Stimulated activated naive CD8-positive, alpha-beta T cell treated with anti-CD3 and anti-CD28 coated beads, Interleukin-15, Interleukin-2, amounts not matched to agents 100 ng/mL and 50 ng/mL, for 24 hours (primary cell): ENCODE results near the gene PLCL2.

ENCODE experiments used
- H3K27ac Mint-ChIP-seq: one replicate; pipeline ENCODE4 v1.8.0; 2021; ENCODE audit warnings: mild to moderate bottlenecking, mixed read lengths
- H3K27me3 Mint-ChIP-seq: one replicate; pipeline ENCODE4 v1.8.0; 2021; ENCODE audit warnings: mixed read lengths
- H3K36me3 Mint-ChIP-seq: one replicate; pipeline ENCODE4 v1.8.0; 2021; ENCODE audit warnings: low read depth, mixed read lengths
- H3K4me1 Mint-ChIP-seq: one replicate; pipeline ENCODE4 v1.8.0; 2021; ENCODE audit warnings: low read depth, mixed read lengths
- H3K4me3 Mint-ChIP-seq: one replicate; pipeline ENCODE4 v1.8.0; 2021; ENCODE audit warnings: mild to moderate bottlenecking, mixed read lengths
- H3K9me3 Mint-ChIP-seq: one replicate; pipeline ENCODE4 v1.8.0; 2021; ENCODE audit warnings: mixed read lengths

The PLCL2 gene

DNA sequence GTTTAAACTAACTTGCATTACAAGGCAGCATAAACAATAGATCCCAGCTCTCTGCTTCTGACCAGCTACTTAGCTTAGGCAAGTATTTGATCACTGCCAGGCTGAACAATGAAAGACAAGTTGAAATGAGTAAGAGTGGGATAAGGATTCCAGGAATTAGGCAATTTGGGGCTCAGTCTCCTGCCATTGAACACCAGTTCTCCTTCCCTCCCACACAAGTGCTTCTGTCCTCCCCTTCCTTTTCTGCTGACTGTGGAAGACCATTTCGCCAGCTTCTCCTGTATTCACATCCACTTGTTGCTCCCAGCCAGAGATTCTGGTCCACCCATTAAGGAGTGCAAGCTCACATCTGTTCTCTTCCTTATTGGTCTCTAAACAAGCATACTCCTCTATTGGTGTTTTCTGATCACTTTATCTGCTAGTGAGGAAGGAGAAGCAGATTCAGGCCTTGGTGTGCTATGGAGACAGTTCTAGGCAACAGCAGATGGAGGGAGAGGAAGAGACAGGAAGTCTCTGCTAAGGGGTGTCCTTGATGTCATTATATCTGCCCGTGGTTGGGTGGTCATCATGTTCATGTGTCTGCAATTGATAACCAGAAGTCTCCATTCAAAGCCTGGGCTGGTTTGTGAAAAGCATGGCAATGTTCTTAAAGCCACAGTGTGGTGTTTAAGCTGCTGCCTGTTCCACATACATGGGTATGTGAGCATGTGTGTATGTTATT lies 121.5 kb downstream of the PLCL2 start:
- Mint-ChIP-seq H3K4me3 (peak overlapping the region; percentile 29), H3K27me3 (no peaks in the 10 kb centered on the region), H3K36me3 (peaks cover 17% of the 10 kb centered on the region), H3K4me1 (peaks cover 57% of the 10 kb centered on the region), H3K27ac (peak overlapping the region; percentile 29), H3K9me3 (no peaks in the 10 kb centered on the region)

DNA sequence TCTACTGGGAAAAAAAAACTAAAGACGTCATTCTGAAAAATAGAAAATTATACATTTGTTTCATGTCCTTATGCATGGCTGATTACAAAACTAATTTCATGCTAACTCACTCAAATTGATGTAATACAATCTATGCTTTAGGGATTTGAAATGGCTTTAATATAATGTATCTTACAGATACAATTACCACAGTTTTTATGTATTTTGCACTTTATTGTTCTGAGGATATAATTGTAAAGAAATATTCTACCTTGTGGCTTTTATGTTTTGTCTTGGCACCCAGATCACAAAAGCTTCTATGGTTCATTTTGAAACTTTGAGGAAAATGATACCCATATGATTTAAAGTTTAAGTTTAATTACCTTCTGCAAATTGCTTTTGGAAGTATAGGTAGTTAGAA lies 122.5 kb downstream of the PLCL2 start:
- Mint-ChIP-seq H3K9me3 (no peaks in the 10 kb centered on the region), H3K4me3 (no peak overlapping the region), H3K36me3 (peaks cover 23% of the 10 kb centered on the region), H3K27me3 (no peaks in the 10 kb centered on the region), H3K4me1 (peaks cover 55% of the 10 kb centered on the region), H3K27ac (no peak overlapping the region)

DNA sequence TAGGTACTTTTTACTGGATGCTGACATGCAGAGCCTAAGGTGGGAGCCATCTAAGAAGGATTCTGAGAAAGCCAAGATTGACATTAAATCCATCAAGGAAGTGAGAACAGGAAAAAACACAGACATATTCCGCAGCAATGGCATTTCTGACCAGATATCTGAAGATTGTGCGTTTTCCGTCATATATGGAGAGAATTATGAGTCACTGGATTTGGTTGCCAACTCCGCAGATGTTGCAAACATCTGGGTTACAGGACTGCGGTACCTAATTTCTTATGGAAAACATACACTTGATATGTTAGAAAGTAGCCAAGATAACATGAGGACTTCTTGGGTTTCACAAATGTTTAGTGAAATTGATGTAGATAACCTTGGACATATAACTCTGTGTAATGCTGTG lies 125.1 kb downstream of the PLCL2 start:
- H3K4me1 Mint-ChIP-seq: peaks cover 35% of the 10 kb centered on the region
- H3K9me3 Mint-ChIP-seq: no peaks in the 10 kb centered on the region
- peaks cover 36% of the 10 kb centered on the region for H3K36me3 Mint-ChIP-seq
- no peak overlapping the region for H3K4me3 Mint-ChIP-seq
- no peaks in the 10 kb centered on the region for H3K27me3 Mint-ChIP-seq
- H3K27ac Mint-ChIP-seq: no peak overlapping the region

DNA sequence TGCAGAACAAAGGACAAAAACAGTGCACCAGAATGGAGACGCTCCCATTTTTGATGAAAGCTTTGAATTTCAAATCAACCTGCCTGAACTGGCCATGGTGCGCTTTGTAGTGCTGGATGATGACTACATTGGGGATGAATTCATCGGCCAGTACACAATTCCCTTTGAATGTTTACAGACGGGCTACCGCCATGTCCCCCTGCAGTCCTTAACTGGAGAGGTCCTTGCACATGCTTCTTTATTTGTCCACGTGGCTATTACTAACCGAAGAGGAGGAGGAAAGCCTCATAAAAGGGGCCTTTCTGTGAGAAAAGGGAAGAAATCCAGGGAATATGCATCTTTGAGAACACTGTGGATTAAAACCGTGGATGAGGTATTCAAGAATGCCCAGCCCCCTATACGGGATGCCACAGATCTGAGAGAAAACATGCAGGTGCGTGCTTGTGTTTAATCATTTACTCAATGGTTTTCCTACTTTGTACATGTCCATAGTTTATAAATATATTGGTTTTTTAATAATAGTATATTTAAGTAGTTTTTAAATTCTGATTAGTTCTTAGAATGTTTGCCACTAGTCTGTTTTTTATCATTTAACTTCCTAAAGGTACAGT lies 127.1 kb downstream of the PLCL2 start:
- Mint-ChIP-seq H3K27ac (no peak overlapping the region), H3K9me3 (no peaks in the 10 kb centered on the region), H3K36me3 (peaks cover 55% of the 10 kb centered on the region), H3K27me3 (no peaks in the 10 kb centered on the region), H3K4me3 (no peak overlapping the region), H3K4me1 (peaks cover 16% of the 10 kb centered on the region)

DNA sequence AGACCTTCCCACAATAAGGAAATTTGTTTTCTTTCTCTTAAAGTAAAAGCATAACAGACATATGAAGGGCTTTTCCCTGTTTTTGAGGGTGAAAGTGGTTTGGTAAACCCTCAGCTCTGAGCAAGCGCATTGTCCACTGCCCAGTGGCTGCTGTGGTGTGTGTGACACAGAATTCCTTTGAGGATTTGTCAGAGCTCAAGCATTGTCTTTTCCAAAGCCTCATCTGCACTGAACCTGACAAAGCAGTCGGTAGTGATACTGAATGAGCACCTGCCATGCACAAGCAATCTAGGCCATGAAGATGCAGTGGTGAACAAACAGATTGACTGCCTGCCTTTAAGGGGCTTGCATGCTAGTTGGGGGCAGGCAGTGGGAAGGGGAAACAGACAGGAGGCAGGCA lies 128.3 kb downstream of the PLCL2 start:
- Mint-ChIP-seq H3K27me3 (no peaks in the 10 kb centered on the region), H3K9me3 (no peaks in the 10 kb centered on the region), H3K36me3 (peaks cover 63% of the 10 kb centered on the region), H3K4me1 (peaks cover 9% of the 10 kb centered on the region), H3K4me3 (no peak overlapping the region), H3K27ac (no peak overlapping the region)

DNA sequence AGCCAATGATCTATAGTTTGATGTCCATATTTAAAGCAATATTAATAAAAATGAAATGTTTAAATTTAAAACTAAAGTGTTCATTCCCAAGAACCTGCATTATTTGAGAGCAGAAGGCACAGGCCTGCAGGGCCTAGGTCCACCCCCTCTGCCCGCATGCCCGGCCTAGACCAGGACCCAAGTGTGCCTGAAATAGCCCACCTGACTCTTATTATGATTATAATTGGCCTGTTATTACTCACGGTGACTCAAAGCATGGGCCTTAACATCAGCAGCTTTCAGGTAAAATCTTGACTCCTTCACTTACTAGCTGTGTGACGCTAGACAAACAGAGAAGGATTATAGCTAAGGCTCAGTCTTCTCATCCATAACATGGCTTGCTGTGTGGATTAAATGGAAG lies 128.8 kb downstream of the PLCL2 start:
- H3K27me3 Mint-ChIP-seq: no peaks in the 10 kb centered on the region
- peaks cover 5% of the 10 kb centered on the region for H3K4me1 Mint-ChIP-seq
- H3K27ac Mint-ChIP-seq: no peak overlapping the region

DNA sequence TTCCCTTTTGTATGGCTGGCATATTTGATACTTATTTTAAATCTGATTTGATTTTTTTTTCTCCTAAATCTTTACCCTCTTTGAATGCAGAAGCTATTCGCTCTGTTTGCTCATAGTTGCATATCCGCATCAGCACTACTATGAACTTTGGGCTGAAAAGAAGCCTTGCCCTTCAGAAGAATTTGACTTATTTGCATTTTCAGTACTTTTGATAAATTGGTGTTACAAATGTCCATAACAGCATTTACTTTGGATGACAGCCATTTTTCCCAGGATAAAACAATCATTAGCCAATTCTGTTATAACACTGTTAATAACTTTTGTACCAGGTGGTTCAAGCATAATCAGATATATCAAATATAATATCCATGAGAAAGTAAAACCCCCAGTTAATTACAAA lies 129.5 kb downstream of the PLCL2 start:
- Mint-ChIP-seq H3K4me3 (no peak overlapping the region), H3K36me3 (peaks cover 63% of the 10 kb centered on the region), H3K9me3 (no peaks in the 10 kb centered on the region), H3K27me3 (no peaks in the 10 kb centered on the region), H3K4me1 (peaks cover 5% of the 10 kb centered on the region), H3K27ac (no peak overlapping the region)

More for the DNA sequence above, 128.8 kb downstream of the PLCL2 start:
- Mint-ChIP-seq H3K4me3 (no peak overlapping the region), H3K36me3 (peaks cover 63% of the 10 kb centered on the region), H3K9me3 (no peaks in the 10 kb centered on the region)

DNA sequence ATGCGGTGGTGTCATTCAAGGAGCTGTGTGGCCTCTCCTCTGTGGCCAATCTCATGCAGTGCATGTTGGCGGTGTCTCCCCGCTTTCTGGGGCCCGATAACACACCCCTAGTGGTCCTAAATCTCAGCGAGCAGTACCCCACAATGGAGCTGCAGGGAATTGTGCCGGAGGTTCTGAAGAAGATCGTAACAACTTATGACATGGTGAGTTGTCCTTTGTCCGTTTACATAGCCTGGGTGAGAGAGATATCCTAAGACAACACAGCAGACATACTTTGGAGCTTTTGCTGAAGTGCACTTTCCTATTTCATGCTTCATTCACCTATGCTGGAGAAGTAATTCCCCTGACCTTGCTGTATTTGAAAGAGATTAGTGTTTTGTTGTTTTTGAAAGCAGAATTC lies 130.0 kb downstream of the PLCL2 start:
- peaks cover 5% of the 10 kb centered on the region for H3K4me1 Mint-ChIP-seq
- H3K9me3 Mint-ChIP-seq: no peaks in the 10 kb centered on the region
- no peak overlapping the region for H3K27ac Mint-ChIP-seq
- no peaks in the 10 kb centered on the region for H3K27me3 Mint-ChIP-seq
- no peak overlapping the region for H3K4me3 Mint-ChIP-seq
- peaks cover 61% of the 10 kb centered on the region for H3K36me3 Mint-ChIP-seq

DNA sequence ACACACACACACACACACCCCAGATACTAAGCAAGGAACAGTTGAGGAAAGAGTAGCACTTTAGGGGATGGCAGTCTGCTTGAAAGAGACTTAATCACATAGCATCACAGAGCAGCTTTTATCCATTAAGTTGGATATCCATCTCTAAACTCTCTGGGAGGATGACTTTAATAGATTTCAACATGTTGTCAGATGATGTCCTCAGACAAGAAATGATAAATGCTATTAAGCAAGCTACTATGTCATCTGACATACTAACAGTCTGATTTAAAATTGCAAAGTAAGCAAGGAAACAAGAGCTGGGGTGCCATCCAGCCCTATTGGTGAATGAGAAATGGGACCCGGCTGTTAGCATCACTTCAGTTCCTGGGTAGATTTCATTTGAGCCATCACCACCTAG lies 136.9 kb downstream of the PLCL2 start:
- no peaks in the 10 kb centered on the region for H3K27me3 Mint-ChIP-seq
- no peaks in the 10 kb centered on the region for H3K9me3 Mint-ChIP-seq
- H3K4me3 Mint-ChIP-seq: no peak overlapping the region
- peaks cover 67% of the 10 kb centered on the region for H3K4me1 Mint-ChIP-seq
- H3K27ac Mint-ChIP-seq: peak overlapping the region; percentile 58
- peaks cover 45% of the 10 kb centered on the region for H3K36me3 Mint-ChIP-seq

DNA sequence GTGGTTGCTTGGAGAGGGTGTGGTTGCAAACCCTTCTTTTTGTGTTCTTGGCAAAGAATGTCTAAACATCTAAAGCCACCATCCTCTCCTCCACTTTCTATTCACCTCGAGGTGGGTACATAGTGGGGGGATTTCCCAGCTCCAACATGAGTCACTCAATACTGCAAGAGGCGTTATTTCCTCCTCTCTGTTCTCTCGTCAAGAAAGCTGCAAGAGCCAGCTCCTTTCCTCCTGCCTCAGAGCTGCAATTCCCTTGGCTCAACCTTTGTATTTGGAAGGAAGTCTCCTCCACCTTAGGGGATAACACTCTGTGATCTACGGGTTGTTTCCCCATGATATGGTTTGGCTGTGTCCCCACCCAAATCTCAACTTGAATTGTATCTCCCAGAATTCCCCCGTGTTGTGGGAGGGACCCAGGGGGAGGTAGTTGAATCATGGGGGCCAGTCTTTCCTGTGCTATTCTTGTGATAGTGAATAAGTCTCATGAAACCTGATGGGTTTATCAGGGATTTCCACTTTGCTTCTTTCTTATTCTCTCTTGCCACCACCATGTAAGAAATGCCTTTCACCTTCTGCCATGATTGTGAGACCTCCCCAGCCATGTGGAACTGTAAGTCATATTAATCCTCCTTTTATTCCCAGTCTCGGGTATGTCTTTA lies 138.4 kb downstream of the PLCL2 start:
- H3K36me3 Mint-ChIP-seq: peaks cover 34% of the 10 kb centered on the region
- peak overlapping the region; percentile 81 for H3K4me3 Mint-ChIP-seq
- H3K4me1 Mint-ChIP-seq: peaks cover 78% of the 10 kb centered on the region
- H3K27ac Mint-ChIP-seq: peak overlapping the region; percentile 98
- H3K9me3 Mint-ChIP-seq: no peaks in the 10 kb centered on the region
- H3K27me3 Mint-ChIP-seq: no peaks in the 10 kb centered on the region

DNA sequence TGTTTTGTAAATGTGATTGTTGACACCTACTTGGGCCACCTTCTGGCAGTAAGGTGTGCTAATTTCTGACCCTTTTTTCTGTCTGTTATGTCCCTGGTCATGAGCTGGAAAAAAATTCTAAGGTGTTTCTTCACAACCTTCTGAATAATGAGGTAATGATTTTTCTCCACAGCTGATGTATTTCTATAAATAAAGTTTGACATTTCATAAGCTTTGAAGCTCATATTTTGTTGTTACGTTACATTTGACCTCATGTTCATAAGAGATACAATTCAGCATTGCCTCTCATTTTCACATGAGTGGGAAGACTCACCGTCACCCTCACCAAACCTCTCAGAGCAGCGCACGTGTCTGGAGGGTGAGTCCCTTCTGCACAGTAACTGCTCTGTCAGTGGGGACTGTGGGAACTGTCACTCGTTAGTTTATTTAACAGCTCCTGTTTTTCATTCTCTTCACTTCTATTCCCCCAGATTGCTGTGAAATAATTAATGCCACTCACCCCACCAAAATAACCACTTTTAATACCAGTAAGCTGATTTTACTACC lies 140.9 kb downstream of the PLCL2 start:
- H3K4me1 Mint-ChIP-seq: peaks cover 95% of the 10 kb centered on the region
- peak overlapping the region; percentile 75 for H3K27ac Mint-ChIP-seq
- H3K36me3 Mint-ChIP-seq: peaks cover 38% of the 10 kb centered on the region
- peak overlapping the region; percentile 44 for H3K4me3 Mint-ChIP-seq
- H3K9me3 Mint-ChIP-seq: no peaks in the 10 kb centered on the region
- H3K27me3 Mint-ChIP-seq: no peaks in the 10 kb centered on the region

DNA sequence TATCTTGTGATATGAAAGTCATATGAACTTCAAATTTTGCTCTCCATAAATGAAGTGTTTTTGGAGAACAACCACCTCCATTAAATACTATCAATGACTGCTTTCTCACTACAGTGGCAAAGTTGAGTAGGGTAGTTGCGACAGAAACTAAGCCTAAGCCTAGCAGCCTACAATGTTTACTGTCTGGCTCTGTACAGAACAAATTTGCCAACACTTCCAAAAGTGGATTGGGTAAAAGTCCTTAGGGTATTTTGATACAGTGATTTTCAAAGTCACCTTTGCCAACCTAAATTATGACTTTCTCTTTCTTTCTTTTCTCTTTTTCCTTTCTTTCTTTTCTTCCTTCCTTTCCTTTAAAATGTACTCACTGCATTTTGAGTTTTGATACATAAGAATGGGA lies 142.6 kb downstream of the PLCL2 start:
- H3K27me3 Mint-ChIP-seq: no peaks in the 10 kb centered on the region
- peaks cover 31% of the 10 kb centered on the region for H3K36me3 Mint-ChIP-seq
- H3K4me3 Mint-ChIP-seq: no peak overlapping the region
- H3K27ac Mint-ChIP-seq: no peak overlapping the region
- peaks cover 91% of the 10 kb centered on the region for H3K4me1 Mint-ChIP-seq
- H3K9me3 Mint-ChIP-seq: no peaks in the 10 kb centered on the region

DNA sequence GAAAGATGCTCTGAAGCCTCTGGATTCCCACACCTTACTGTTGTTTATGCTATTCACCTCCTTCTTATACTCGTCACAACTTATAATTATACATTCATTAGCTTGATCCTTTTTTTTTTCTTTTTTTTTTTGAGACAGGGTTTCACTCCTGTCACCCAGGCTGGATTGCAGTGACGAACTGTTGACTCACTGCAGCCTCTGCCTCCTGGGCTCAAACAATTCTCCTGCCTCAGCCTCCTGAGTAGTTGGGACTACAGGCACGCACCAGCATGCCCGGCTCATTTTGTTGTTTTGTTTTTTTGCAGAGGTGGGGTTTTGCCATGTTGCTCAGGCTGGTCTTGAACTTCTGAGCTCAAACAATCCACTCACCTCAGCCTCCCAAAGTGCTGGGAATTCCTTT lies 143.6 kb downstream of the PLCL2 start:
- Mint-ChIP-seq H3K27ac (no peak overlapping the region), H3K9me3 (no peaks in the 10 kb centered on the region), H3K4me3 (no peak overlapping the region), H3K27me3 (no peaks in the 10 kb centered on the region), H3K4me1 (peaks cover 91% of the 10 kb centered on the region), H3K36me3 (peaks cover 24% of the 10 kb centered on the region)

DNA sequence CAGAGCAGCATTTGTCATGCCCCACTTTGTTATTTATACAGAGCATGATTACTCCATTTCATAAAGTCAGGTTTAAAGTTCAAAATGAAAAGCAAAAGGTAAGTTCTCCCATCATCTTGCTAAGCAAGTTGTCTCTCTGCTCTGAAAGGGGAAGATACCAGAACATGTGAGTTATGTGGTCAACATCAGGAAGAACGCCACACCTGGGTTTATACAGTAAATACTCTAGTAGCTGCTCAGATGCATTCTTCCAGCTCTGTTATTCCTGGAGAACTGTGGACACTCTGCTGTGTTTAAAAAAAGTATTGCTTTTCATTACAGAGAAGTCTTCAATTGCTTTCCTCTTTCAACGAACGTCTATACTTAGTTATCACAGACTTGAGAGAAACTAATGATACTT lies 145.7 kb downstream of the PLCL2 start:
- Mint-ChIP-seq H3K36me3 (peaks cover 7% of the 10 kb centered on the region), H3K4me3 (no peak overlapping the region), H3K9me3 (no peaks in the 10 kb centered on the region), H3K4me1 (peaks cover 91% of the 10 kb centered on the region), H3K27me3 (no peaks in the 10 kb centered on the region), H3K27ac (no peak overlapping the region)

DNA sequence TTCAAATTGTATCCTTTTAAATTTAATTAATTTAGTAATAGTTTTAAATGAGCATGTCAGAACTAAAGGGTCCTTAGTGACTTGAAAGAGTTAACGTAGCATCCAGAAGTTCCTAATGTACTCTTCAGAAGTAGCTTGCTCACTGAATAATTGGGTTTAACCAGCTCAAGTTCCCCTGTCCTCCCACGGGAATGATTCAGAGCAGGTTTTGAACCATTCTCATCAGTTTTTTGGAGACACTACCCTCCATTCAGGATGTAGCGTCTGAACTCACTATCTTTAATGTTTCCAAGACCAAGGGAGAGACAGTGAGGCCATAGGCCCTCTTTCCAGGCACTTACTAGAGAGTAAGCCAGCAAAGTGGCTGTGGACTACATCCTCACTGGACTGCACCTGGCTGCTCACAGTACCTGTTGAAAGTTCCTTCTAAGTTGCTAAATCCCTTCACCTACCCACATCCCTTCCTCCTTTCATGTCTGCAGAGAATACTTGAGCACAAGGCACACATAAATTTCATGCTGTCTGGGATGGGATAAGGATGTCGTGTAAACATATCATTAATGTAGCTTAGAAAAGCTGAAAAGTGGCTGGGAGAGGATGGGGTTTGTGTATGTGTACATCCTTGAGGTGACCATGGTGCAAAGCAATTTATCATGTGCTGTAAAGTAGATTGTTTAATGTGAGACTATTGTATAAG lies 146.3 kb downstream of the PLCL2 start:
- Mint-ChIP-seq H3K36me3 (peaks cover 10% of the 10 kb centered on the region), H3K27me3 (no peaks in the 10 kb centered on the region), H3K4me3 (no peak overlapping the region), H3K4me1 (peaks cover 89% of the 10 kb centered on the region), H3K27ac (no peak overlapping the region), H3K9me3 (no peaks in the 10 kb centered on the region)
